Measurements from ENCODE around the gene SIRPB2.

Gene SIRPB2

GRCh38 chr20:1491281-1491840, at the start of gene SIRPB2:
SIRPB2 (minus strand) TSS chr20:1491420; CDS start chr20:1491359, 61 bp downstream.
- DNase-seq (ENCODE audit: low read depth, low spot score) = no peak

- no peak for DNase-seq (ENCODE audit: low read depth, low spot score)
Measured at GRCh38 chr20:1539816-1540419, 48.7 kb upstream of the SIRPB2 start.

- DNase-seq (ENCODE audit: low read depth, low spot score) = no peak
Measured at GRCh38 chr20:1538655-1539054, 47.4 kb upstream of the SIRPB2 start.

DNA sequence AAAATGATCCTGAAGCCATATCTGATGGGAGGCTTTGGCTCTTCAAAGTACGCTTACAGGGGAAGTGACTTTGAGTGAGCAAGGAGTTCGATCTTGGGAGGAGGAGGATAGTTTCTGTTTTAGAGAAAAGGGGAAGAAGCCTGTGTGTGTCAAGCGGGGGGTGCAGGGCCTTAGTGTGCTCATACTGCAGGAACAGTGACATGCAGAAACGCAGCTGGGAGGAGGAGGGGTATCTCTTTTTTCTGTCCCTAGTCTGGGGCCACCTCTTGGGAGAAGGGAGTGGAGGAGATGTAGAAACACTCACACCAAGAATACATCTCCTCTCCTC, 46.5 kb upstream of the SIRPB2 start:
- DNase-seq (ENCODE audit: low read depth, low spot score) = no peak

DNA sequence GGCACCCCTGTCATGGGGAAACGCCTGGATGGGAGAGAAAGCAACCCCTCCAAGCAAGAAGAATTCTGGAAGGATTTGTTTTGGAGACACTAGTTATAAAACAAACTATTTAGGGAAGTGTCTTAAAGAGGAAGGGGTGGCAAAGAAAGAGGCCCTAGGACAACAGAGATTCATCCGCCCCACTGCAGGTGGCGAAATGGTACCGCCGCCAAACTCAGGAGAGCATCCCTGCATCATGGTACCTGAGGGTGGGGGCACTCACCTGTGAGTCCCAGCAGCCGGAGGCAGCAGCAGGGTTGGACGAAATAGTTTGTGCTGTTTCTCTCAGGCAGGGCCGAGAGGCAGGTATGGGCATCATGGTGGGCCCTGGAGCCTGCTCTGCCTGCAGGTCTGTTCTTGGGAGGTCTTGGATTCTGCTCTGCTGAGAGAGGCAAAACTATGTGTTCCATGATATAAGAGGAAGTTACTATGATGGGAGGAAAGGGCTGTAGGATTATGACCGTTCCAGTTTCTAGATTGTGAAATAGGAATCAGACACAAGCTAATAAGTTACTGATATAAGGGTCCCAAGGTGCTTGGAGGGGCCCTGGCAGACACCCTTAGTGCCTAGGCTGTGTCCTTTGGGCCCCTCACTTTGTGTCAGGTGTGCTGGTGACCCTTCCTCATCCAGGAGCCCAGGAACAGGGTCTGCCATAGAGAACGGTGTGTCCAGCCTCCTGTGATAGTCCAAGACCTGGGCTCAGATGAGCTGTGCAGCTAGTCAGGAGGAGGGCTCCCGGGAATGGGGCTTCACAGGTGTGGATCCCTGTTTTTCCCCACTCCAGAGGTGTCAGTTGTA, 45.9 kb upstream of the SIRPB2 start:
- DNase-seq (ENCODE audit: low read depth, low spot score) = no peak

DNA sequence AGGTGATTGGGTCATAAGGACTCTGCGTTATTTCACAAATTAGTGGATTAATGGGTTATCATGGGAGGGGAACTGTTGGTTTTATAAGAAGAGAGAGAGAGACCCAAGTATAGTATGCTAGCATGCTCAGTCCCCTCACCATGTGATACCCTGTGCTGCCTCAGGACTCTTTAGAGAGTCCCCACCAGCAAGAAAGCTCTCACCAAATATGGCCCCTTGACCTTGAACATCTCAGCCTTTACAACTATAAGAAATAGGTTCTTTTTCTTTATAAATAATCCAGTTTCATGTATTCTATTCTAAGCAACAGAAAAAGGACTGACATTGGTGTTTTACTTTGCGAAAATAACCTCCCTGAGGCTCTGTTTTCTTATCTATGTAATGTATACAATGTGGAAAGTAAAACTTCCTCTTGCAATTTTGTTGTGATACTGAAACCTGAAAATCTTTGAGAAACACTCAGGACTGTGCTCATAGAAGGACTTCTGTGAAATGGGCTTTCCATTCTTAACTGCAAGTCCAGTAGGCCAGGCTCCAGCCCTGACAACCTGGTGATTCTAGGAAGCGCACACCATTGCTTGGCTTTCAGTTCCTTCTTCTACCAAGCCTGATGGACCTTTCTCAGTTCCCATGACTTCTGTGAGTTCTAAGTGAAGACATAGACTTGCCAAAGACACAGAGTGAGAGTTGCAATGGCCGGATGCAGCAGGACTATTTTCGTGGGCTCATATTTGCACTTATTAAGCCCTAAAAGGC, 44.4 kb upstream of the SIRPB2 start:
- DNase-seq (ENCODE audit: low read depth, low spot score) = no peak

DNA sequence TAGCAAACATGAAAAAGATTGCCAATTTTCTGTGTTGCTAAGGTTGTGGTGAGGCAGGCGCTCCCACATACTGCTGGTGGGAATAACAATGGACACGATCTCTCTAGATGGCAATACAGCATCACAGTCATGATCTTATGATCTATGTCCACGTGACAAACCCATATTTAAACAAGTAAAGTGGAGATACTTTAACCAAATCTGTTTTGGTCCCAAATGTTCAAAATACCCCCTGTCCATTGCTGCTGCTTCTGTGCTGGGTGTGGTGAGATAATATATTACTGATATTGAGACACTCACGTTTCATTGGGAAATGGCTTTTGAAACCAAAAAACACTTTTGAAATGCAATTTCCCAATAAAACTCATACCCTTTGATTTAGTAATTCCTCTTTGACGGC, 43.3 kb upstream of the SIRPB2 start:
- no peak for DNase-seq (ENCODE audit: low read depth, low spot score)

DNA sequence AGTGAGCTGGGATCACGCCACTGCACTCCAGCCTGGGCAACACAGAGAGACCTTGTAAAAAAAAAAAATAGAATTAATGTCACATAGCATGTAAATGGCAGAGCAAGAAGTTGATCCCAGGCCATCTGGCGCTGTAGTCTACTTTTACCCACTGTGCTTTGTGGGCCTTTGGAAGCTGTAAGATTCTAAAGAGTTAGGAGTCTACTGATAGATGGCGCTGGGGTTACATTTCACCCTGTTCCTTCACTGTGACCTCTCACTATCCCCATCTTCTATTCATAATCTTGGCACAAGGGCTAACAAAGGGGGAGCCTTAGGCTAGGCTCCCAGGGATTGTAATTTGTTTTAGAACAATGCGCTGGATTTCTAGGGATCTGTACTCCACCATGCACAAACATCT, 41.8 kb upstream of the SIRPB2 start:
- peak; percentile 17 for DNase-seq (ENCODE audit: low read depth, low spot score)

- DNase-seq (ENCODE audit: low read depth, low spot score) = no peak
Measured at GRCh38 chr20:1528811-1529210, 37.6 kb upstream of the SIRPB2 start.

DNA sequence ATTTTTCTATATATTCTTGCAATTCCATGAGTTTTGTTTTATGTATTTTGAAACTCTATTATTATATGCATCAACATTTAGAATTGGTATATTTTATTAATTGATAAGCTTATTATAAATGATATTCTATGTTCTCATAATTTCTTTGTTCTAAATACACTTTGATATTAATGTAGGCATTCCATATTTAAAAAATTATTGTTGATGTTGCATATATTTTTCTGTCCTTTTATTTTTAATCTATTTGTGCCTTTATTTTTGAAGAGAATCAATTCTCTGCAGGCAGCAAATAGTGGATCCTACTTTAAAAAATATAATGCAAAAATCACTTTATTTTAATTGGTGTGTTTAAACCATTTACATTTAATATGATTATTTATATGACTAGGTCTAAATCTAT, 36.7 kb upstream of the SIRPB2 start:
- no peak for DNase-seq (ENCODE audit: low read depth, low spot score)

DNA sequence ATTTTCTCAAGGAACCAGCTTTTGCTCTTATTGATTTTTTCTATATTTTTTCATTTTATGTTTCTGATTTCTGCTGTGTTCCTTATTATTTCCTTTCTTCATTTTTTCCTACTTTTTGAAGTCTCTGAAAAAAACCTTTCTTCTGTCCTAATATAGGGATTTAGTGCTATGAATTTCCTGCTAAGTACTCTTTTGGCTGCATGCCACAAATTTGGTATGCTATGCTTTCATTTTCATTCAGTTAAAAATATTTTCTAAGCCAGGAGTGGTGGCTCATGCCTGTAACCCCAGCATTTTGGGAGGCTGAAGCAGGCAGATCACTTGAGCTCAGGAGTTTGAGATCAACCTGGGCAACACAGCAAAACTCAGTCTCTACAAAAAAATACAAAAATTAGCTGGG, 35.7 kb upstream of the SIRPB2 start:
- no peak for DNase-seq (ENCODE audit: low read depth, low spot score)

- no peak for DNase-seq (ENCODE audit: low read depth, low spot score)
Measured at GRCh38 chr20:1526310-1526709, 35.1 kb upstream of the SIRPB2 start.

GRCh38 chr20:1524004-1524403, 32.8 kb upstream of the SIRPB2 start:
- DNase-seq (ENCODE audit: low read depth, low spot score) = no peak

DNA sequence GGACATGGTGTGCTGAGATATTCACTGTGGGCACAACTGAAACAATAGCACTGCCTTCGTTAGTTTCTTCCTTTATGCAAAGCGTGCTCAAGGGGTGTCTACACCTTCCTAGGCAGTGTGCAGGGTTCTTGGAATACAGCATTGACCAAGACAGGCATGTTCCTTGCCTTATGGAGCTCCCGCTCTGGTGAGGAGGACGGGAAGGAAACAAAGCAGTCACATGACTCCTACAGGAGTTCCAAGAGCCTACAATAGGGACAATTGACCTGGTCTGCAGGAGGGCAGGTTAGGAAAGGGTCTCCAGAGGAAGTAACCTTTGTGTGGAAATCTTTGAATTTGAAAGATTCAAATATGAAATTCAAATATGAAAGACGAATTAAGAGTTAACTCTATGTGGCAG, 25.8 kb upstream of the SIRPB2 start:
- DNase-seq (ENCODE audit: low read depth, low spot score) = no peak

DNA sequence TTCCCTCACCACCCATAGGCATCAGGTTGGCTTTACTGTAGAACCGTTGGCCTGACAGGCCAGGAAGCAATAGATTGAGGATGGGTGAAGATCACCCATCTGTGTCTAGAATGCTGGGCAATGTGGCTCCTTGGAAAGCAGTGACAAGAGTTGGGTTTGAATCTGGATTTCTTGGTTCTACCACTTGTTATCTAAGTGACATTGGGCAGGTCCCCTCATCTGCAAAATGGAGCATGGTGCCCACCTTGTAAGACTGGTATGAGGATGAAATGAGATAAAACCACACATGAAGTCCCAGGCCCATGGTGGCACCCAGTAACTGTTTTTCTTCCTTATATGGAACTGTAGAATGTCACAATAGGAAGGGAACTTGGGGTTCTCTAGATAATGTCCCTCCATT, 22.6 kb upstream of the SIRPB2 start:
- no peak for DNase-seq (ENCODE audit: low read depth, low spot score)

GRCh38 chr20:1509237-1509636, 18.0 kb upstream of the SIRPB2 start:
- DNase-seq (ENCODE audit: low read depth, low spot score) = no peak

DNA sequence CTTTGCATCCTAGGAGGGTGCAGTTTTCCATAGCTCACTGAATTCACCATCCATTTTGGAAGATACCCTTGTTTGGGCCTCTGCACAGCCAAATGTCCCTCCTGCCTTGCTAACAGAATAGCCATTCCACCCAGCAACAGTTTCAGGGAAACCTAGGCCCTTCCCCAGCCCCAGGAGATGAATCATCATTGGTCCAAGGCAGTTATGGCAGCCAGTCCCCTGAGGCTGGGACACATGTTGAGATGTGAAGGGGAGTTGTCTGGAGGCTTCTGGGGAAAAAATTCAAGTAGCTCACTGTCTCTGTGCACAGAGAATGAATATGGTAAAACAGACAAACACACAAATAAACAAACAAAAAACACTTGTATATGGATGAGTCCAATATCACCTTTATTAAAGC, 17.4 kb upstream of the SIRPB2 start:
- no peak for DNase-seq (ENCODE audit: low read depth, low spot score)

DNA sequence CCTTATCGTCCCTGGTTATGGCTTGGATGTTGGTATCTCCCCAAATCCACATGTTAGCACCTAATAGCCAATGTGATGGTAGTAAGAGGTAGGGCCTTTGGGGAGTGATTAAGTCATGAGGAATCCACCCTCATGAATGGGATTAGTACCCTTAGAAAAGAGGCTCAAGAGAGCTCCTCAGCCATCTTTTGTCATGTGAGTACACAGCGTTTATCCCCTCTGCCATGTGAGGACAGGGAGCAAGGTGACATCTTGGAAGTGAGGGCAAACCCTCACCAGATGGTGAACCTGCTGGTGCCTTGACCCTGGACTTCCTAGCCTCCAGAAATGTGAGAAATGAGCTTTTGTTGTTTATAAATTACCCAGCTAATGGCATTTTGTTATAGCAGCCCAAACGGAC, 16.1 kb upstream of the SIRPB2 start:
- no peak for DNase-seq (ENCODE audit: low read depth, low spot score)

GRCh38 chr20:1505871-1506270, 14.7 kb upstream of the SIRPB2 start:
- DNase-seq (ENCODE audit: low read depth, low spot score) = no peak

DNA sequence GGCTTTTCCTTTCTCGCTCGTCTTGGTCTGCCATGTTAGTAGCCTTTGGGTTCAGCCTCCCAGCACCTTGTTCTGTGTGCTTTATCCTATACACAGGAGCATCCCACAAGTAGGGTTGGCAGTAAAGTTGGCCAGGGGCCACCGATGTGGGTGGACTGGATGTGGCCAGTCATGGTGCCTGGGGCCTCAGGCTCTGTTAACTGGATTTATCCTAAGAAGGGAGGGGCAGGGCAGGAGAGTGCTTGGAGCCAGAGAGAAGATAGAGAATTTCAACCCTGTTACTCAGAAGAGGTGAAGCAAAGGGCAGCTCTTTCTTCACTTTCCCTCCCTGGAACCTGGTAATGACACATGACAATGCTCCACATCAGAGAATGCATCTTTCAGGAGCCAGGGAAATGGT, 14.1 kb upstream of the SIRPB2 start:
- no peak for DNase-seq (ENCODE audit: low read depth, low spot score)

DNA sequence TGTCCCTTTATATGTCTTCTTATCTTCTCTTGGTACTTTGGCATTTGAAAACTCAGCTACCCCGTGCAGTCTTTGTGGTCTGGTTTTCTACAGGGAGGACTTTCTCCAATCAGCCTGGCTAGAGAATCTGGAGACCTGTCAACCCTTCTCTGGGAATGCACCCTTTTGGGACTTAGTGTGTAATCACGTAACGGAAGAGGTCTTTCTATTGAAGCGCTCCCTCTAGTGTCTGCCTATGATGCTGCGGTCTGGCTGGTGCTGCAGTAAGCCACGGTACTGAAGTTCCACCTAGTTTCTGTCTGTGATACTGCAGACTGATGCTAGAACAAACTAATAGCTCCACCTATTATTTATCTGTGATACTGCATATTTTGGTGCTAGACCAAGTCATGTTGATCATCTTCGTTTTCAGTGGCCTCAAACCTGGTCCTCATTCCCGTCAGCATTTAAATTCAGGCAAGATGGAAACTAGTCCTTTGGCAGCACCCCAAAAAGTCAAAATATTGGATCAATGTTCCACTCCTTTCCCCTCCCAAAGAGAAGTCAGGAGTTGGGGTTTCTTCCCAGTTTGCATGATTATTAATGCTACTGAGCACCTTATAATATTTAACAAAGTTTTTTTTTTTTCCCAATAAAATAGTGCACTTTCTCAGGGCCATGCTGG, 12.5 kb upstream of the SIRPB2 start:
- DNase-seq (ENCODE audit: low read depth, low spot score) = peak; percentile 71

DNA sequence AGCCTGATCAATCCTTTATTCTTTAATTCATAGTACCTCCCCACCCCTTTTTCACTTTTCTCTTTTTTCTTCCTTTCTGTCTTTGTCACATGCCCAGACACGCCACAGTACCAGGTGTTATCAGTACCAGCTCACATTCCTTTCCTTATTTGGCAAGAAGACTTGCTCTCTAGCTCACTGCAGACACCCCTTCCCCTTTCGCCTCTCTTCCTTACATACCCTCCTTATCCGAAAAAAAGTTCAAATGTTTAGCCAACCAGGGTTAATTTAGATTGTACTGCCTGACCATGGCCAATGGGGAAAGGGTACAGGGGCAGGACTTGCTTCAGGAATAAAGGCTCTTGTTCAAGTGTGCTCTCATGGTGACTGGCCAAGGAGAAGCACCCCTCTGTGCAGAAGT, 9.3 kb upstream of the SIRPB2 start:
- DNase-seq (ENCODE audit: low read depth, low spot score) = peak; percentile 56
